Trophoblast cell (in vitro differentiated cells and primary cell): ENCODE results near the gene MARCHF10.

Experiments
- DNase-seq, 2 donors: peaks; one replicate each; pipeline ENCODE4 v3.0.0-alpha.2; 2016
- H2AFZ ChIP-seq: 2 replicates; pipeline ENCODE4 v1.6.1; 2013; ENCODE audit warnings: low read length, moderate library complexity, mild to moderate bottlenecking; ENCODE audit not compliant: insufficient read depth, poor library complexity
- H2AK5ac ChIP-seq: 2 replicates; pipeline ENCODE4 v1.6.1; 2013; ENCODE audit warnings: mild to moderate bottlenecking, low read length
- H2BK120ac ChIP-seq: 2 replicates; pipeline ENCODE4 v1.6.1; 2013; ENCODE audit warnings: low read length, mild to moderate bottlenecking, moderate library complexity; ENCODE audit not compliant: insufficient read depth, poor library complexity
- H2BK12ac ChIP-seq: 2 replicates; pipeline ENCODE4 v1.6.1; 2013; ENCODE audit warnings: mild to moderate bottlenecking, low read length, moderate library complexity
- H2BK5ac ChIP-seq: 2 replicates; pipeline ENCODE4 v1.6.1; 2013; ENCODE audit warnings: low read length, low read depth, moderate library complexity, mild to moderate bottlenecking; ENCODE audit not compliant: poor library complexity
- H3K14ac ChIP-seq: 2 replicates; pipeline ENCODE4 v1.6.1; 2013; ENCODE audit warnings: mild to moderate bottlenecking, low read length
- H3K18ac ChIP-seq: 2 replicates; pipeline ENCODE4 v1.6.1; 2013; ENCODE audit warnings: mild to moderate bottlenecking, low read length
- H3K23ac ChIP-seq: 2 replicates; pipeline ENCODE4 v1.6.1; 2013; ENCODE audit warnings: low read length
- H3K27ac ChIP-seq: 2 replicates; pipeline ENCODE4 v1.5.1; 2013; ENCODE audit warnings: low read depth, mild to moderate bottlenecking, inconsistent platforms, low read length, moderate library complexity
- H3K27me3 ChIP-seq: 2 replicates; pipeline ENCODE4 v1.6.1; 2013; ENCODE audit warnings: inconsistent platforms, mild to moderate bottlenecking, low read length, moderate library complexity; ENCODE audit not compliant: insufficient read depth
- H3K36me3 ChIP-seq, 2 experiments: 1 replicate in 1 of 2; 2 replicates in 1 of 2; pipeline ENCODE4 v1.6.1; 2013; ENCODE audit warnings: low read length in 2 of 2, mild to moderate bottlenecking in 2 of 2, moderate library complexity in 1 of 2; ENCODE audit not compliant: insufficient read depth in 2 of 2, control insufficient read depth in 1 of 2
- H3K4ac ChIP-seq: 2 replicates; pipeline ENCODE4 v1.6.1; 2013; ENCODE audit warnings: low read depth, mild to moderate bottlenecking, low read length, moderate library complexity
- H3K4me1 ChIP-seq, 2 experiments: 1 replicate in 1 of 2; 2 replicates in 1 of 2; pipeline ENCODE4 v1.6.1; 2013; ENCODE audit warnings: low read length in 2 of 2, mild to moderate bottlenecking in 2 of 2, moderate library complexity in 1 of 2; ENCODE audit not compliant: insufficient read depth in 2 of 2, control insufficient read depth in 1 of 2
- H3K4me2 ChIP-seq: 2 replicates; pipeline ENCODE4 v1.6.1; 2013; ENCODE audit warnings: inconsistent platforms, mild to moderate bottlenecking, low read length, moderate library complexity
- H3K4me3 ChIP-seq: 2 replicates; pipeline ENCODE4 v1.5.1; 2013; ENCODE audit warnings: mild to moderate bottlenecking, low read depth, low read length, inconsistent platforms
- H3K79me1 ChIP-seq: one replicate; pipeline ENCODE4 v1.6.1; 2013; ENCODE audit warnings: low read length
- H3K79me2 ChIP-seq: 2 replicates; pipeline ENCODE4 v1.6.1; 2013; ENCODE audit warnings: low read length, mild to moderate bottlenecking; ENCODE audit not compliant: control insufficient read depth, insufficient read depth, poor library complexity
- H3K9ac ChIP-seq: 2 replicates; pipeline ENCODE4 v1.6.1; 2013; ENCODE audit warnings: mild to moderate bottlenecking, low read length
- H3K9me3 ChIP-seq: 2 replicates; pipeline ENCODE4 v1.6.1; 2013; ENCODE audit warnings: low read depth, mild to moderate bottlenecking, control low read depth, inconsistent platforms, low read length; ENCODE audit not compliant: insufficient read depth
- H4K12ac ChIP-seq: 2 replicates; pipeline ENCODE4 v1.6.1; 2013; ENCODE audit warnings: low read depth, mild to moderate bottlenecking, low read length, moderate library complexity
- H4K8ac ChIP-seq: 2 replicates; pipeline ENCODE4 v1.6.1; 2013; ENCODE audit warnings: low read depth, mild to moderate bottlenecking, low read length, moderate library complexity
- H4K91ac ChIP-seq: one replicate; pipeline ENCODE4 v1.6.1; 2013; ENCODE audit warnings: low read depth, mild to moderate bottlenecking, low read length, moderate library complexity
- WGBS: extraction: QIAGEN DNeasy Blood & Tissue Kit; methylation state at CpG from one replicate; pipeline ENCODE4 v1.1.7; 2013; ENCODE audit warnings: missing lambda C conversion rate; ENCODE audit not compliant: insufficient read length, insufficient coverage; ENCODE audit errors: extremely low coverage; 5-methylcytosine and 5-hydroxymethylcytosine counted together

Gene MARCHF10

GRCh38 chr17:62809656-62810055 is 1.5 kb upstream of the MARCHF10 start:
- no peak overlapping the region for H3K18ac ChIP-seq
- no peaks in the 10 kb centered on the region for H3K36me3 ChIP-seq
- peak overlapping the region; percentile 74 for H4K91ac ChIP-seq
- no peak overlapping the region for H3K23ac ChIP-seq
- peak overlapping the region; percentile 63 for H2BK120ac ChIP-seq
- H3K27ac ChIP-seq = no peak overlapping the region
- H3K4ac ChIP-seq = peak overlapping the region; percentile 9
- peak overlapping the region; percentile 19 for H3K14ac ChIP-seq
- no peak overlapping the region for H3K4me2 ChIP-seq
- peak in 1 of 2 donors; percentile 41 for DNase-seq
- H4K12ac ChIP-seq = no peak overlapping the region
- no peaks in the 10 kb centered on the region for H3K27me3 ChIP-seq
- H3K79me1 ChIP-seq = peaks cover 16% of the 10 kb centered on the region
- no peak overlapping the region for H3K9ac ChIP-seq
- no peak overlapping the region for H4K8ac ChIP-seq
- H2BK5ac ChIP-seq = peak overlapping the region; percentile 47
- peaks cover 3% of the 10 kb centered on the region for H3K79me2 ChIP-seq
- H2AK5ac ChIP-seq = peak overlapping the region; percentile 63
- peak overlapping the region; percentile 69 for H2BK12ac ChIP-seq
- no peak overlapping the region for H2AFZ ChIP-seq
- no peak overlapping the region for H3K4me3 ChIP-seq
- no CpG with 5 or more reads among the region's 4 CpGs for WGBS
- H3K9me3 ChIP-seq = peaks cover 2% of the 10 kb centered on the region
- H3K4me1 ChIP-seq = peaks cover 17 to 20% of the 10 kb centered on the region in 2 experiments

DNA sequence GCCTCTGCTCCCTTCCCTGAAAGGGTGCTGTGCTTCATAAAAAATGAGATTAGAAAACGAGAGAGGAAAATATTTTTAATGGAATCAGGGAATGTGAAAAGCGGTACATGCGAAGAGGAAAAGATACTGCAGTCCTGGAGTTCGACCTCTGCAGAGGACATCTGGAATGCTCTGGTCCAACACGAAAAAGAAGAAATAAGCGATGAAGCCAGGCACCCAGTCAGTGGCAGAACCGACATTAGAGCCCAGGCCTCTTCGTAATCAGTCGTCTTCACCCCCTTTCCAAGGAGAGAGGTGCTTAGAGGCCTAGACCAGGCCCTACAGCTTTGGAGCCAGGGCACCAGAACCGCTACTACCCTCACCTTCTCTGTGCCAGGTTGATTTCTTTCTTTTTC is 459 bp upstream of the MARCHF10 start:
- peak in 1 of 2 donors; percentile 46 for DNase-seq
- Histone ChIP-seq H3K4me3 (no peak overlapping the region), H3K14ac (peak overlapping the region; percentile 64), H2BK5ac (peak overlapping the region; percentile 31), H3K79me1 (peaks cover 26% of the 10 kb centered on the region), H3K4ac (peak overlapping the region; percentile 29), H2AK5ac (no peak overlapping the region), H4K91ac (peak overlapping the region; percentile 86), H3K27ac (no peak overlapping the region), H3K9me3 (peaks cover 2% of the 10 kb centered on the region), H2BK12ac (peak overlapping the region; percentile 99), H2AFZ (no peak overlapping the region), H3K79me2 (peaks cover 3% of the 10 kb centered on the region), H3K27me3 (no peaks in the 10 kb centered on the region), H3K18ac (peak overlapping the region; percentile 17), H2BK120ac (peak overlapping the region; percentile 91), H3K36me3 (no peaks in the 10 kb centered on the region), H4K8ac (peak overlapping the region; percentile 50), H3K4me1 (peaks cover 22 to 28% of the 10 kb centered on the region in 2 experiments), H3K4me2 (peak overlapping the region; percentile 63), H3K9ac (no peak overlapping the region), H4K12ac (no peak overlapping the region), H3K23ac (no peak overlapping the region)
- WGBS = 100% methylated on average over 3 of the region's 10 CpGs

- Histone ChIP-seq H3K9me3 (no peaks in the 10 kb centered on the region), H4K8ac (peak overlapping the region; percentile 17), H3K79me2 (peaks cover 3% of the 10 kb centered on the region), H3K14ac (no peak overlapping the region), H3K4me2 (no peak overlapping the region), H2AK5ac (no peak overlapping the region), H2BK120ac (peak overlapping the region; percentile 81), H3K27me3 (no peaks in the 10 kb centered on the region), H3K18ac (no peak overlapping the region), H3K4me3 (no peak overlapping the region), H2BK12ac (peak overlapping the region; percentile 46), H3K36me3 (no peaks in the 10 kb centered on the region), H3K27ac (peak overlapping the region; percentile 68), H3K4me1 (peaks cover 22 to 32% of the 10 kb centered on the region in 2 experiments), H4K91ac (peak overlapping the region; percentile 61), H3K79me1 (peaks cover 29% of the 10 kb centered on the region), H2BK5ac (peak overlapping the region; percentile 36), H3K23ac (no peak overlapping the region), H3K9ac (no peak overlapping the region), H3K4ac (no peak overlapping the region), H2AFZ (no peak overlapping the region), H4K12ac (no peak overlapping the region)
- DNase-seq = peak in 1 of 2 donors; percentile 29
- WGBS = no CpG with 5 or more reads among the region's 3 CpGs
These were observed 2.9 kb downstream of the MARCHF10 start for GRCh38 chr17:62805234-62805633.

DNA sequence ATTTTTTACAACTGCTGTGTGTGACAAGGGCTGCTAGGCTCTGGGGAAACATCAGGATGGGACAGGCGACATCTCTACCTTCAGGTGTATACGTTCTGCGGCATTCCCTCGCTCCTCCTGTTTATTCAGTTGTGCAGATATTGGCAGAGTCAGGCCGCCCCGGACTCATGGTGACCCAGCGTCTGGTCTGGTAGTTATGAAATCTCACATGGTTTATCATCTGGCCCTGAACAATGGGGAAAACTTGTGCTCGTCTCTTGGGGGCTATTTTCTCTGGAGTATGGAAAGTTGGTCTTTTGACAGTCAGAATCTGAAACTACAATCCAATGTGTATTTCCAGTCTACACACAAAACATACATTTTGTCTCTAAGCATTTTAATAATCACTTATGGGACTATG is 3.3 kb downstream of the MARCHF10 start:
- Histone ChIP-seq H2BK5ac (peak overlapping the region; percentile 62), H3K36me3 (no peaks in the 10 kb centered on the region), H2AFZ (no peak overlapping the region), H3K18ac (no peak overlapping the region), H3K79me1 (peaks cover 30% of the 10 kb centered on the region), H3K79me2 (peaks cover 3% of the 10 kb centered on the region), H4K12ac (no peak overlapping the region), H4K91ac (peak overlapping the region; percentile 97), H3K9ac (no peak overlapping the region), H2BK120ac (peak overlapping the region; percentile 94), H3K14ac (no peak overlapping the region), H3K4me1 (peaks cover 22 to 34% of the 10 kb centered on the region in 2 experiments), H3K4me2 (no peak overlapping the region), H3K9me3 (no peaks in the 10 kb centered on the region), H2AK5ac (no peak overlapping the region), H4K8ac (no peak overlapping the region), H3K4ac (no peak overlapping the region), H2BK12ac (peak overlapping the region; percentile 99), H3K4me3 (no peak overlapping the region), H3K23ac (no peak overlapping the region), H3K27me3 (no peaks in the 10 kb centered on the region), H3K27ac (peak overlapping the region; percentile 68)
- DNase-seq = peak; percentile 59 to 66
- WGBS = no CpG with 5 or more reads among the region's 8 CpGs
